Cardiac fibroblast (primary cell): ENCODE results near the gene XYLT1.

Experiments
- DNase-seq, 2 donors: peaks; one replicate each; pipeline versions ENCODE4 v3.0.0 to v3.0.0-alpha.2; 2010; ENCODE audit warnings: low read depth in 2 of 2
- H3K4me3 ChIP-seq, 2 donors: replicated peaks in 1 of 2; 1 replicate in 1 of 2; 2 replicates in 1 of 2; pipeline ENCODE4 v1.5.1; 2011; ENCODE audit warnings: low read depth in 2 of 2, low read length in 2 of 2, mild to moderate bottlenecking in 2 of 2, moderate library complexity in 1 of 2
- TF ChIP-seq, protein P1 (sequence below): IDR thresholded peaks from one replicate; pipeline ENCODE4 v1.5.1; 2011; ENCODE audit warnings: low read depth, mild to moderate bottlenecking, low read length, inconsistent platforms

The XYLT1 gene

DNA sequence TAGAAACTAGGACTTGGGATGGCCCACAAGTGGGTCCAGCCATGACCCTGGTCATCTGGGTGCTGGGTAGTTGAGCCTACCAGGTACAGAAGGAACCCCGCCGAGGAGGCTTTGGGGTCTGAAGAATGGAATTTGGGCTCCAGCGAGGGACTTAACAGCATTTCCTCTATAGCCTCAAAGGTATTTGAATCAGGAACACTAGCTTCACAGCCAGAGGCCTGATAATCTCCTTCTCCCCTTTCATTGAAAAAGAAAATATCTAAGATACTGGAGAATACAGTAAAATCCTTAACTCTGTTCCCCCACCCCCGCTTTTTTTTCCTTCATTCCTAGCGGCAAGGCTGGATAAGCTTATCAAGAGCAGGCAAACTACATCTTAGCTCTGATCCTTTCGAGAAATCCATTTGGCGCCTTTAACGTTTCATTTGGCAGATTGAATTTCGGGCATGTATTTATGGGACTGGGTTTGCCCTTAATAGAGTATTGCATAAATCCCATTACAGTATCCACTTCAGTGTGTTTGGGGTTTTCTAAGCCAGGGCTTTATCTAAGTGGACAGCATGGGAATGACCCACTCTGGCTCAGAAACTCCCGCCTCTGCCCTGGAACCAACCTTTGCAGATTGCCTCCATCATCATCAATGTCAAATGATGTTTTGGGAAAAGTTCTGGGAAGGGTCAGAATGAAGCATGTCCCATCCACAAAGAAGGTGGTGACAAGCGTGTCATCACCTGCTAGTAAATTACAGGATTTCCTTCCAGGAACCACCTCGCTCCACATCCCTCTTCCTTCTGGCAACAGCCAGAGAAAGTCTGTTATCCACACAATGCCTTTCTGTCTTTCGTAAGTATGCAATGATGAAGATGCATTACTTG is 36.9 kb downstream of the XYLT1 start:
- peak in 1 of 2 donors; percentile 68 for DNase-seq
- no peak overlapping the region for H3K4me3 ChIP-seq

DNA sequence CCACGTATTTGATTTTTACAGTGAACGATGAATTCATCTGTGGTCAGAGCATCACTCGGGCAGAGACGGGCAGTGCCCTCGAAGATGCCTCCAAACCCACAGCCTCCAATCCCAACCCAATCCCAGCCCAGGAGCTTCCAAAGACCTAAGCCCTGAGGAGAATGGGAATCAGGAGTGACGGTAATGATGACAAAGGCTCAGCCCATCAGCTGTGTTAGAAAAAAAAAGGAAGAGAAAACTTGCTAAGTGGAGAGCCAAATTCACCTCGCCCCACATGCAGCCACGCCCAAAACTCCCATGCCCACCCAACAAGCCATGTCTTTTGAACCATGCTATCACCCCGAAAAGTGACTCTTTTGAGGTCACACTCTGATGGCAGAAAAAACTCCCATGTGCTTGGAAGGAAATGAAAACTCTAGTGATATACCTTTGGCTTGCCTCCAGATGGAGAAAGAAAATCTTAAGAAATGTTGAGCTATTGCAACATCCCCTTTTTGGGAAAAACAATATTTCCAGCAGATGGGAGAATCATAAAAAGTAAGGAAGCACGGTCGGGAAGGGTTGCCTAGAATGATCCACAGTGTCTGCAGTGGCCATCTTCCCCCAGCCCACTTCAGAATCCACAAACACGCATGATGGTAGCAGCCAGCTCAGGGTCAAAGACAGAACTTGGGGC is 37.7 kb downstream of the XYLT1 start:
- H3K4me3 ChIP-seq = no peak overlapping the region
- DNase-seq = peak; percentile 19 to 60
- TF ChIP-seq, protein P1, sequence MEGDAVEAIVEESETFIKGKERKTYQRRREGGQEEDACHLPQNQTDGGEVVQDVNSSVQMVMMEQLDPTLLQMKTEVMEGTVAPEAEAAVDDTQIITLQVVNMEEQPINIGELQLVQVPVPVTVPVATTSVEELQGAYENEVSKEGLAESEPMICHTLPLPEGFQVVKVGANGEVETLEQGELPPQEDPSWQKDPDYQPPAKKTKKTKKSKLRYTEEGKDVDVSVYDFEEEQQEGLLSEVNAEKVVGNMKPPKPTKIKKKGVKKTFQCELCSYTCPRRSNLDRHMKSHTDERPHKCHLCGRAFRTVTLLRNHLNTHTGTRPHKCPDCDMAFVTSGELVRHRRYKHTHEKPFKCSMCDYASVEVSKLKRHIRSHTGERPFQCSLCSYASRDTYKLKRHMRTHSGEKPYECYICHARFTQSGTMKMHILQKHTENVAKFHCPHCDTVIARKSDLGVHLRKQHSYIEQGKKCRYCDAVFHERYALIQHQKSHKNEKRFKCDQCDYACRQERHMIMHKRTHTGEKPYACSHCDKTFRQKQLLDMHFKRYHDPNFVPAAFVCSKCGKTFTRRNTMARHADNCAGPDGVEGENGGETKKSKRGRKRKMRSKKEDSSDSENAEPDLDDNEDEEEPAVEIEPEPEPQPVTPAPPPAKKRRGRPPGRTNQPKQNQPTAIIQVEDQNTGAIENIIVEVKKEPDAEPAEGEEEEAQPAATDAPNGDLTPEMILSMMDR = no peak

More for the DNA sequence above, 36.9 kb downstream of the XYLT1 start:
- TF ChIP-seq, protein P1 = no peak

DNA sequence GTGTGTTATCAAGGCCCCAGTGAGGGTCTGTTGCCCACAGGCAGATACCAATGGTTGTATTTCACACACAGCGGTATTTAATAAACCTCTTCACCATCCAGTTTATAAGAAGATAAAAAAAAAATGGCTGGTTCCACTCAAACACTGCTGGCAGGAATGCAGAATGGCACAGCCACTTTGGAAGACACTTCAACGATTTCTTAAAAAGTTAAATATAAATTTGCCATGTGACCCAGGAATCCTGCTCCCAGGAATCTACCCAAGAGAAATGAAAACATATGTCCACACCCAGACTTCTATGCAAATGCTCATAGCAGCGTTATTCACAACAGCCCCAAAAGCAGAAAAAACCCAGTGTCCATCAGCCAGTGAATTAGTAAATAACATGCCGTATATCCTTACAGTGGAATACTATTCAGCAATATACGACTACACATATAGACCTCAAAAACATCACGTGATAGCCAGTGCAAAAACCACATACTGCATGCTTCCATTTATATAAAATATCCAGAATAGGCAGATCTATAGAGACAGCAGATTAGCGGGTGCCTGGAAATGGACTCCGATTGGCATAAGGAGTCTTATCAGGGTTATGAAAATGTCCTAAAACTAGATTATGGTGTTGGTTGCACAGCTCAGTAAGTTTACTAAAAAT is 38.7 kb downstream of the XYLT1 start:
- H3K4me3 ChIP-seq = no peak overlapping the region
- TF ChIP-seq, protein P1 = peak; percentile 20
- no peak for DNase-seq

DNA sequence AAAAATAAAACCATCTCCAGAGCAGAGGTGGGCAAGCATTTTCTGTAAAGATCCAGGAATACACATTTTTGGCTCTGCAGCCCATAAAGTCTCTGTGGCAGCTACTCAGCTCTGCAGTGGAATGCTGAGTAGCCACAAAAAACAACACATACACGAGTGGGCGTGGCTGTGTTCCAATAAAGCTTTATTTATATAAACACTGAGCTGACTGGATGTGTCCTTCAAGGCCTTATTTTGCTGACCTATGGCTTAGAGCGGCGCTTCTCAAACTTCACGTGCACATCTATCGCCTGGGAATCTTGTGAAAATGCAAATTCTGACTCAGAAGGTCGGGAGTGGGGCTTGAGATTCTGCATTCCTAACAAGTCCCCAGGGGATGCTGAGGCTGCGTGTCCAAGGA is 39.7 kb downstream of the XYLT1 start:
- H3K4me3 ChIP-seq = no peak overlapping the region
- TF ChIP-seq, protein P1 = no peak

DNA sequence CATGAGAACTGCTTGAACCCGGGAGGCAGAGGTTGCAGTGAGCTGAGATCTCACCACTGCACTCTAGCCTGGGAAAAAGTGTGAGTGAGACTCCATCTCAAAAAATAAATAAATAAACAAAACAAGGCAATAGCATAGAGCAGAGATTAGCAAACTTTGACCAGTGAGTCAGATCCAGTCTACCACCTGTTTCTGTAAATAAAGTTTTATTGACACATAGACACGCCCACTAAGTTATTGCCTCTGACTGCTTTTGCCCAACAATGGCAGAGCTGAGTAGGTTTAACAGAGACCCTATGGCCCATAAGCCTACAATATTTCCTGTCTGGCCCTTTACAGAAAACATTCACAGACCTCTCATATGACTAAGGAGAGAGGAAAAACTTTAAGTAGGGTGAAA is 44.3 kb downstream of the XYLT1 start:
- TF ChIP-seq, protein P1 = no peak
- H3K4me3 ChIP-seq = no peak overlapping the region
- DNase-seq = no peak

More for the DNA sequence above, 39.7 kb downstream of the XYLT1 start:
- DNase-seq = peak in 1 of 2 donors; percentile 26

DNA sequence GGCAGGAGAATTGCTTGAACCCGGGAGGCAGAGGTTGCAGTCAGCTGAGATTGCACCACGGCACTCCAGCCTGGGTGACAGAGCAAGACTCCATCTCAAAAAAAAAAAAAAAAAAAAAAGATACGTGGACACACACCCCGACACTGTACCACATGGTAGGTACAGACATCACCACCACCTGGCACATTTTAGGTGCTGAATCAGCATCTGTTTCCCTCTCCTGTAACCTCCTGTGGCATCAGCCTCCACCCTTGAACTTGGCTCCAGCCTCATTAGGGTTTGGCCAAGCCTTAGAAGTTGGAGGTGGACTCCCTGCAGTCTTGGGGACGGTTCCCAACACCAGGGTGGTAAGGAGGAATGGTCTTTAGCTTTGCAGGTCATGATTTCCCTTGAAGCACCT is 46.0 kb downstream of the XYLT1 start:
- DNase-seq = no peak
- TF ChIP-seq, protein P1 = no peak
- no peak overlapping the region for H3K4me3 ChIP-seq
